GM12878 (cell line): ENCODE results near the gene P2RY10.

Source experiments
- CEBPB ChIP-seq, 2 experiments: fragments of 150-350 bp in 1 of 2; IDR thresholded peaks; 2 replicates each; pipeline ENCODE4 v1.6.1; 2012 to 2014; ENCODE audit warnings: low read depth in 2 of 2, low read length in 2 of 2, borderline replicate concordance in 1 of 2, inconsistent platforms in 1 of 2
- CREB1 ChIP-seq: IDR thresholded peaks from 2 replicates; pipeline ENCODE4 v1.6.1; 2012; ENCODE audit warnings: low read depth, mild to moderate bottlenecking, inconsistent platforms
- EZH2 ChIP-seq: IDR thresholded peaks from 2 replicates; pipeline ENCODE4 v1.6.1; 2012; ENCODE audit warnings: low read depth, mild to moderate bottlenecking, control low read depth, inconsistent platforms, low read length, borderline replicate concordance; ENCODE audit not compliant: control insufficient read depth
- FOS ChIP-seq: IDR thresholded peaks from 3 replicates; pipeline ENCODE4 v1.6.1; 2011; ENCODE audit warnings: borderline replicate concordance; ENCODE audit not compliant: insufficient read length; ENCODE audit errors: extremely low read depth
- IRF4 ChIP-seq: IDR thresholded peaks from 2 replicates; pipeline ENCODE4 v1.6.1; 2011; ENCODE audit warnings: low read depth, low read length
- NBN ChIP-seq: fragments of 450-650 bp; IDR thresholded peaks from 2 replicates; pipeline ENCODE4 v1.6.1; 2016
- USF2 ChIP-seq: IDR thresholded peaks from 2 replicates; pipeline ENCODE4 v1.6.1; 2011; ENCODE audit warnings: low read depth, low read length, improper control_type of control experiment, borderline replicate concordance
- ZBTB33 ChIP-seq: fragments of 450-650 bp; IDR thresholded peaks from 2 replicates; pipeline ENCODE4 v1.6.1; 2017; ENCODE audit warnings: mild to moderate bottlenecking
- TF ChIP-seq, protein P1 (sequence below), 3 experiments: IDR thresholded peaks in 2 of 3; conservative IDR thresholded peaks in 1 of 3; 2 replicates each; pipeline ENCODE4 v1.5.1; 2011; ENCODE audit warnings: low read depth in 3 of 3, low read length in 3 of 3, mild to moderate bottlenecking in 3 of 3, control low read depth in 2 of 3, moderate library complexity in 2 of 3, inconsistent platforms in 1 of 3, mixed read lengths in 1 of 3; ENCODE audit not compliant: control insufficient read depth in 2 of 3, insufficient read depth in 1 of 3; ENCODE audit errors: extremely low read depth in 1 of 3

- TF ChIP-seq CEBPB (IDR thresholded peaks at IDR 0.05; ENCODE audit: borderline replicate concordance in 1 of 2, low read depth in 2 of 2, low read length in 2 of 2) (no peak), USF2 (no peak), CREB1 (no peak), NBN (no peak), EZH2 (no peak), FOS (no peak), IRF4 (no peak), ZBTB33 (no peak)
- TF ChIP-seq, protein P1, sequence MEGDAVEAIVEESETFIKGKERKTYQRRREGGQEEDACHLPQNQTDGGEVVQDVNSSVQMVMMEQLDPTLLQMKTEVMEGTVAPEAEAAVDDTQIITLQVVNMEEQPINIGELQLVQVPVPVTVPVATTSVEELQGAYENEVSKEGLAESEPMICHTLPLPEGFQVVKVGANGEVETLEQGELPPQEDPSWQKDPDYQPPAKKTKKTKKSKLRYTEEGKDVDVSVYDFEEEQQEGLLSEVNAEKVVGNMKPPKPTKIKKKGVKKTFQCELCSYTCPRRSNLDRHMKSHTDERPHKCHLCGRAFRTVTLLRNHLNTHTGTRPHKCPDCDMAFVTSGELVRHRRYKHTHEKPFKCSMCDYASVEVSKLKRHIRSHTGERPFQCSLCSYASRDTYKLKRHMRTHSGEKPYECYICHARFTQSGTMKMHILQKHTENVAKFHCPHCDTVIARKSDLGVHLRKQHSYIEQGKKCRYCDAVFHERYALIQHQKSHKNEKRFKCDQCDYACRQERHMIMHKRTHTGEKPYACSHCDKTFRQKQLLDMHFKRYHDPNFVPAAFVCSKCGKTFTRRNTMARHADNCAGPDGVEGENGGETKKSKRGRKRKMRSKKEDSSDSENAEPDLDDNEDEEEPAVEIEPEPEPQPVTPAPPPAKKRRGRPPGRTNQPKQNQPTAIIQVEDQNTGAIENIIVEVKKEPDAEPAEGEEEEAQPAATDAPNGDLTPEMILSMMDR (IDR thresholded peaks at IDR 0.05 in 2 of 3, conservative IDR thresholded peaks at IDR 0.05 in 1 of 3; ENCODE audit: control insufficient read depth in 2 of 3, extremely low read depth in 1 of 3, insufficient read depth in 1 of 3, low read depth in 3 of 3, low read length in 3 of 3), result no peak
These were observed 19.4 kb downstream of the P2RY10 start for GRCh38 chrX:78964598-78964997.
